Measurements from ENCODE around the gene ATP1B2.

DNA sequence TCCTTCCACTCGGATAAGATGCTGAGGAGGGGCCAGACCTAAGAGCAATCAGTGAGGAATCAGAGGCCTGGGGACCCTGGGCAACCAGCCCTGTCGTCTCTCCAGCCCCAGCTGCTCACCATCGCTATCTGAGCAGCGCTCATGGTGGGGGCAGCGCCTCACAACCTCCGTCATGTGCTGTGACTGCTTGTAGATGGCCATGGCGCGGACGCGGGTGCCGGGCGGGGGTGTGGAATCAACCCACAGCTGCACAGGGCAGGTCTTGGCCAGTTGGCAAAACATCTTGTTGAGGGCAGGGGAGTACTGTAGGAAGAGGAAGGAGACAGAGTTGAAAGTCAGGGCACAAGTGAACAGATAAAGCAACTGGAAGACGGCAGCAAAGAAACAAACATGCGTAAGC is 24.2 kb downstream of the ATP1B2 start:
- TF ChIP-seq, protein P1, sequence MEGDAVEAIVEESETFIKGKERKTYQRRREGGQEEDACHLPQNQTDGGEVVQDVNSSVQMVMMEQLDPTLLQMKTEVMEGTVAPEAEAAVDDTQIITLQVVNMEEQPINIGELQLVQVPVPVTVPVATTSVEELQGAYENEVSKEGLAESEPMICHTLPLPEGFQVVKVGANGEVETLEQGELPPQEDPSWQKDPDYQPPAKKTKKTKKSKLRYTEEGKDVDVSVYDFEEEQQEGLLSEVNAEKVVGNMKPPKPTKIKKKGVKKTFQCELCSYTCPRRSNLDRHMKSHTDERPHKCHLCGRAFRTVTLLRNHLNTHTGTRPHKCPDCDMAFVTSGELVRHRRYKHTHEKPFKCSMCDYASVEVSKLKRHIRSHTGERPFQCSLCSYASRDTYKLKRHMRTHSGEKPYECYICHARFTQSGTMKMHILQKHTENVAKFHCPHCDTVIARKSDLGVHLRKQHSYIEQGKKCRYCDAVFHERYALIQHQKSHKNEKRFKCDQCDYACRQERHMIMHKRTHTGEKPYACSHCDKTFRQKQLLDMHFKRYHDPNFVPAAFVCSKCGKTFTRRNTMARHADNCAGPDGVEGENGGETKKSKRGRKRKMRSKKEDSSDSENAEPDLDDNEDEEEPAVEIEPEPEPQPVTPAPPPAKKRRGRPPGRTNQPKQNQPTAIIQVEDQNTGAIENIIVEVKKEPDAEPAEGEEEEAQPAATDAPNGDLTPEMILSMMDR (IDR thresholded peaks at IDR 0.05; ENCODE audit: low read length): no peak
- no peak for TF ChIP-seq EZH2 (IDR thresholded peaks at IDR 0.05; ENCODE audit: borderline replicate concordance, low read length)
